H1 (cell line): ENCODE data around the gene LAMC1. TPM values are rescaled to one million over a fixed set of nuclear protein-coding genes. Genes with fewer than 3 reads are reported as not detected.

Experiments used
- CHD2 ChIP-seq: IDR thresholded peaks from 2 replicates; pipeline ENCODE4 v1.6.1; 2012; ENCODE audit warnings: low read length, improper control_type of control experiment
- CREB1 ChIP-seq: IDR thresholded peaks from 2 replicates; pipeline ENCODE4 v1.6.1; 2012; ENCODE audit warnings: inconsistent platforms
- CTBP2 ChIP-seq: IDR thresholded peaks from 2 replicates; pipeline ENCODE4 v1.7.0; 2011; ENCODE audit warnings: borderline replicate concordance, mild to moderate bottlenecking, moderate library complexity, mixed read lengths, low read length; ENCODE audit not compliant: insufficient read depth, insufficient read length
- MAX ChIP-seq: IDR thresholded peaks from 2 replicates; pipeline ENCODE4 v1.6.1; 2012; ENCODE audit warnings: inconsistent platforms
- YY1 ChIP-seq: IDR thresholded peaks from 2 replicates; pipeline ENCODE4 v1.6.1; 2011; ENCODE audit warnings: low read depth, mild to moderate bottlenecking, low read length
- polyA plus RNA-seq, 7 experiments: library from polyadenylated mRNA; depleted of rRNA in 3 of 7; stranded (reverse) in 5 of 7; unstranded in 2 of 7; fragments of >200 nt in 5 of 7; fragments of 200-250 nt in 2 of 7; gene quantifications; 1 replicate in 5 of 7; 2 replicates in 1 of 7; 4 replicates in 1 of 7; pipeline versions ENCODE4 v1.2.1 to v1.2.3, GENCODE V29; 2011 to 2013; ENCODE audit warnings: missing spikeins in 2 of 7, mixed read lengths in 2 of 7
- total RNA-seq: library from RNA; stranded (reverse); fragmentation: NEBNext Ultra II Directional; extraction: Animal tissue kit (Norgen Biotek cat#: 25700); gene quantifications from 2 replicates; pipeline ENCODE4 v1.2.1, GENCODE V29; 2021

Gene LAMC1
- total and polyA plus RNA-seq, 2 of the 8 experiments (the other 6 are each of a cell fraction or from before 2014, with no cell fraction given), result 47.6 to 90.3 TPM

GRCh38 chr1:183138301-183138700 is 115.1 kb downstream of the LAMC1 start (continued):
- TF ChIP-seq CHD2, result no peak
- no peak for TF ChIP-seq CREB1
- no peak for TF ChIP-seq MAX
- no peak for TF ChIP-seq CTBP2
- TF ChIP-seq YY1, result no peak
